ENCODE measurements around the gene FAIM2.

Gene FAIM2

DNA sequence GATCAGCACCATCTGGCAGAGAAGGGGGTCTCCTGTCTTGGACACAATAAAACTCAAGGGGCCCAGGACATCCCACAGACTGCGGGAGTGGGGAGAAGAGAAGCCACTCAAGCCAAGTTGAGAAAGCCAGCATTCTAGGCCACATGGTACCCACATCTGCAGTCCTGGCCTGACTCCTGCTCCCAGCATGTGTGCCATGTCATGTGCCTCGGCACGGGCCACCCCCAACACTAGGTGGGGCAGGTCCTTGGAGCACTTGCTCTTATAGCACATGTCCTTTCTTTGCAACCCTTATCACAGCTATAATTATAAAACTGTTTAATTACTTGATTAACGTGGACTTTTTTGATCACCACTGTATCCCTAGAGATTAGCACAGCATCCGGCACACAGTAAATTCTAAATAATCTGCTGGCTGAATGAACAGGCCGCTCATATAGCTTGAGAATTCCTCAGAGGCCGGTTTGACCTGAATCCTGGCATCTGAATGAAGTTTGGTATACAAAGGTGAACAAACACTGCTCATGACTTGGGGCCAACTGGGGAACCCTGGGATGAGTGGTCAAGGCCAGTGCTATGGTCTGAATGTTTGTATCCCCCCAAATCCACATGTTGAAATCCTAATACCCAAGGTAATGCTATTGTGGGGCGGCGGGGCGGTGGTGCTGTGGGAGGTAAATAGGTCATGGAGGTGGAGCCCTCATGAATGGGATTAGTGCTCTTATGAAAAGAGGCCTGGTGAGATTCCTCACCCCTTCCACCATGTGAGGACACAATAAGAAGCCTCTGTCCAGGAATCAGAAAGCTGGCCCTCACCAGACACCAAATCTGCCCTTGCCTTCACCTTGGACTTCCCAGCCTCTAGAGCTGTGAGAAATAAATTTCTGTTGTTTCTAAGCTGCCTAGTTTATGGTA, 82.1 kb downstream of the FAIM2 start:
- DNase-seq, result no peak

DNA sequence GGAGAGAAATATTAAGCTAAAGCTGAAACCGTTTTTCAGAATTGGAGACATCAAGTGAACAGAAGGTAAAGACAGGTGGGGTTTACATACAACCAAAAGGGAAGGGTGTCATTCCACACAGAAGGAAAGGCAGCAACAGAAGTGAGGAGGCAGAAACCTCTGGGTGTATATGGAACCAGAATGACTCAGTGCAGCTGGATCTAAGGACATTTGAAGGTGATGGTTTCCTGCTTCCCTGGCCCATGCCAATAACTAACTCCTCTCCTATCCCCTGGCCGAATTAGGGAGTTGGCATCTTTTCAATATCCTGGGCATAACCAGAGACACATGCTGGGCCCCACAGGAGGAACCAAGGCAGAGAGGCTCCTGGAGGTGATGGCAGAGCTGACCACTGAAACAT, 83.9 kb downstream of the FAIM2 start:
- no peak for DNase-seq

DNA sequence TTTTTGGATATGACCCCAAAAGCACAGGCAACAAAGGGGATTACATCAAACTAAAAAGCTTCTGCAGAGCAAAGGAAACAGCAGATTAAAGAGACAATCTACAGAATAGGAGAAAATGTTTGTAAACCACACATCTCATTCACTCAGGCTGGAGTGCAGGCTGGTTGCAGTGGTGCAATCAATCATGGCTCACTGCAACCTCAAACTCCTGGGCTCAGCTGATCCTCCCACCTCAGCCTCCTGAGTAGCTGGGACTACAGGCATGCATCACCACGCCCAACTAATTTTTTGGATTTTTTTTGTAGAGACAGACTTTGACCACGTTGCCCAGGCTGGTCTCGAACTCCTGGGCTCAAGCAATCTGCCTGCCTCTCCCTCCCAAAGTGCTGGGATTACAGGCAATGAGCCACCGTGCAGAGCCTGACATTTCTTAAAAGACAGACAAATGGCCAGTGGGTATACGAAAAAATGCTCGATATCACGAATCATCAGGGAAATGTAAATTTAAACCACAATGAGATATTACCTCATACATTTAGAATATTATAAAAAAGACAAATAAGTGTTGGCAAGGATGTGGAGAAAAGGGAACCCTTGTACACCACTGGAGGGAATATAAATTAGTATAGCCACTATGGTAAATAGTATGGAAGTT, 85.3 kb downstream of the FAIM2 start:
- DNase-seq, result no peak

Measured in effector CD4-positive, alpha-beta T cell (primary cell).